GM19438 (cell line): Measurements from ENCODE around the gene C1orf232.

Experiments
- ATAC-seq: cut with Tn5 transposase; IDR thresholded peaks from one replicate; pipeline ENCODE4 v1.9.1; 2021; ENCODE audit warnings: low read depth; ENCODE audit not compliant: unreplicated experiment

The C1orf232 gene

GRCh38 chr1:26125946-26126320, 42.8 kb downstream of the C1orf232 start:
- no peak for ATAC-seq

GRCh38 chr1:26125382-26125781, 43.4 kb downstream of the C1orf232 start:
- ATAC-seq, result no peak

- ATAC-seq, result no peak
Observed at GRCh38 chr1:26124418-26125331, 44.1 kb downstream of the C1orf232 start.

- no peak for ATAC-seq
Observed at GRCh38 chr1:26122988-26123973, 45.5 kb downstream of the C1orf232 start.

GRCh38 chr1:26121854-26122773, 46.6 kb downstream of the C1orf232 start:
- ATAC-seq, result no peak

GRCh38 chr1:26119892-26120608, 48.7 kb downstream of the C1orf232 start:
- no peak for ATAC-seq

GRCh38 chr1:26114165-26114927, 54.4 kb downstream of the C1orf232 start:
- no peak for ATAC-seq
